HL-60 (cell line): ENCODE results near the gene TENT4A.

ENCODE experiments used
- DNase-seq, 2 experiments: peaks; one replicate each; pipeline ENCODE4 v3.0.0-alpha.2; 2010 to 2020; ENCODE audit warnings: low read depth in 1 of 2, low spot score in 1 of 2
- H3K27ac ChIP-seq: fragments of 250-450 bp; sonication (Bioruptor Pico); replicated peaks from 2 replicates; pipeline ENCODE4 v1.5.1; 2020; ENCODE audit warnings: mild to moderate bottlenecking, moderate library complexity
- H3K27me3 ChIP-seq: fragments of 250-450 bp; sonication (Bioruptor Pico); 2 replicates; pipeline ENCODE4 v1.5.1; 2021; ENCODE audit warnings: mild to moderate bottlenecking, moderate library complexity; ENCODE audit not compliant: insufficient read depth, poor library complexity, severe bottlenecking
- H3K4me3 ChIP-seq: replicated peaks from 2 replicates; pipeline ENCODE4 v1.5.1; 2011; ENCODE audit warnings: mild to moderate bottlenecking, control low read depth, low read length; ENCODE audit not compliant: insufficient read depth
- CTCF ChIP-seq: IDR thresholded peaks from one replicate; pipeline ENCODE4 v1.5.1; 2011; ENCODE audit warnings: low read length, control low read depth, inconsistent platforms; ENCODE audit not compliant: insufficient read depth
- GABPA ChIP-seq: IDR thresholded peaks from 2 replicates; pipeline ENCODE4 v1.6.1; 2012; ENCODE audit warnings: low read depth
- POLR2AphosphoS5 ChIP-seq: IDR thresholded peaks from 2 replicates; pipeline ENCODE4 v1.6.1; 2012; ENCODE audit warnings: low read depth
- REST ChIP-seq: IDR thresholded peaks from 2 replicates; pipeline ENCODE4 v1.6.1; 2012; ENCODE audit warnings: low read depth; ENCODE audit not compliant: insufficient replicate concordance
- SPI1 ChIP-seq: IDR thresholded peaks from 2 replicates; pipeline ENCODE4 v1.6.1; 2012; ENCODE audit warnings: low read depth, mild to moderate bottlenecking, borderline replicate concordance

TENT4A gene

GRCh38 chr5:6719896-6720560 is 6.8 kb downstream of the TENT4A start:
- Histone ChIP-seq H3K4me3 (no peak overlapping the region), H3K27me3 (no peaks in the 10 kb centered on the region), H3K27ac (no peak overlapping the region)
- DNase-seq = no peak
- TF ChIP-seq CTCF = no peak
- TF ChIP-seq POLR2AphosphoS5 = no peak
- no peak for TF ChIP-seq SPI1
- TF ChIP-seq REST = no peak
- TF ChIP-seq GABPA = no peak

GRCh38 chr5:6720561-6720921 is 7.3 kb downstream of the TENT4A start:
- no peaks in the 10 kb centered on the region for H3K27me3 ChIP-seq
- TF ChIP-seq SPI1 = no peak
- no peak for TF ChIP-seq GABPA
- no peak for TF ChIP-seq CTCF
- TF ChIP-seq POLR2AphosphoS5 = no peak
- TF ChIP-seq REST = no peak
- DNase-seq = no peak
- no peak overlapping the region for H3K4me3 ChIP-seq
- no peak overlapping the region for H3K27ac ChIP-seq

- H3K27me3 ChIP-seq = no peaks in the 10 kb centered on the region
- no peak overlapping the region for H3K27ac ChIP-seq
- no peak overlapping the region for H3K4me3 ChIP-seq
- no peak for TF ChIP-seq SPI1
- TF ChIP-seq CTCF = no peak
- TF ChIP-seq REST = no peak
- no peak for TF ChIP-seq POLR2AphosphoS5
- no peak for TF ChIP-seq GABPA
- DNase-seq = no peak
These were observed 8.2 kb downstream of the TENT4A start for GRCh38 chr5:6721442-6721841.
